Vagina (tissue), 2 donors: Measurements from ENCODE around the gene ULK4.

ENCODE experiments used
- CTCF ChIP-seq, 3 experiments: fragments of 450-650 bp in 2 of 3; fragments of 200-600 bp in 1 of 3; sonication (generic) in 1 of 3; IDR thresholded peaks; one replicate each; pipeline ENCODE4 v1.5.1; 2017 to 2019; ENCODE audit warnings: antibody characterized with exemption in 3 of 3, mild to moderate bottlenecking in 2 of 3, moderate library complexity in 2 of 3
- POLR2A ChIP-seq, 2 donors: fragments of 450-650 bp; IDR thresholded peaks; one replicate each; pipeline ENCODE4 v1.6.1; 2017; ENCODE audit warnings: antibody characterized with exemption in 2 of 2, mild to moderate bottlenecking in 2 of 2, moderate library complexity in 2 of 2
- POLR2AphosphoS5 ChIP-seq, 2 donors: sonication (generic); formaldehyde crosslinking; IDR thresholded peaks; one replicate each; pipeline ENCODE4 v1.9.0; 2017; ENCODE audit warnings: antibody characterized with exemption in 2 of 2, mild to moderate bottlenecking in 2 of 2, low read depth in 1 of 2; ENCODE audit not compliant: insufficient read depth in 1 of 2

- TF ChIP-seq CTCF (IDR thresholded peaks at IDR 0.05) (no peak), POLR2A (IDR thresholded peaks at IDR 0.05) (no peak), POLR2AphosphoS5 (IDR thresholded peaks at IDR 0.05; ENCODE audit: insufficient read depth in 1 of 2, low read depth in 1 of 2) (no peak)
These were observed 235.0 kb downstream of the ULK4 start for GRCh38 chr3:41726891-41727290.
